Parathyroid adenoma (tissue), 2 donors: ENCODE measurements around the gene FAM168A.

Experiments used
- H2AFZ ChIP-seq: fragments of 300-600 bp; sonication (generic); one replicate; pipeline ENCODE4 v1.7.0; 2017; ENCODE audit warnings: antibody characterized with exemption, mild to moderate bottlenecking
- H3K27ac ChIP-seq: fragments of 300-600 bp; sonication (generic); one replicate; pipeline ENCODE4 v1.7.0; 2017
- H3K27me3 ChIP-seq: fragments of 300-600 bp; sonication (generic); one replicate; pipeline ENCODE4 v1.7.0; 2017; ENCODE audit warnings: low read length; ENCODE audit not compliant: control insufficient read depth, insufficient read depth
- H3K36me3 ChIP-seq: fragments of 300-600 bp; sonication (generic); one replicate; pipeline ENCODE4 v1.7.0; 2017; ENCODE audit warnings: low read length; ENCODE audit not compliant: control insufficient read depth, insufficient read depth
- H3K4me1 ChIP-seq: fragments of 300-600 bp; sonication (generic); one replicate; pipeline ENCODE4 v1.7.0; 2017; ENCODE audit warnings: control low read depth
- H3K4me2 ChIP-seq: fragments of 300-600 bp; sonication (generic); one replicate; pipeline ENCODE4 v1.7.0; 2017; ENCODE audit warnings: low read length
- H3K4me3 ChIP-seq: fragments of 300-600 bp; sonication (generic); one replicate; pipeline ENCODE4 v1.7.0; 2017; ENCODE audit warnings: low read depth, low read length
- H3K79me2 ChIP-seq: fragments of 300-600 bp; sonication (generic); one replicate; pipeline ENCODE4 v1.7.0; 2017; ENCODE audit warnings: control low read depth
- H3K9ac ChIP-seq: fragments of 300-600 bp; sonication (generic); one replicate; pipeline ENCODE4 v1.7.0; 2017; ENCODE audit warnings: mild to moderate bottlenecking
- H3K9me3 ChIP-seq: fragments of 300-600 bp; sonication (generic); one replicate; pipeline ENCODE4 v1.7.0; 2017; ENCODE audit warnings: low read length; ENCODE audit not compliant: control insufficient read depth
- TF ChIP-seq, protein P1 (sequence below): fragments of 300-600 bp; sonication (generic); IDR thresholded peaks from one replicate; pipeline ENCODE4 v1.7.0; 2017; ENCODE audit warnings: antibody characterized with exemption, mild to moderate bottlenecking
- donor health status: primary hyperparathyroidism.

FAM168A gene

GRCh38 chr11:73359341-73359740 is 238.6 kb downstream of the FAM168A start:
- H3K79me2 ChIP-seq = no peaks in the 10 kb centered on the region
- no peaks in the 10 kb centered on the region for H3K27me3 ChIP-seq
- peak overlapping the region; percentile 83 for H3K27ac ChIP-seq
- H3K36me3 ChIP-seq = no peaks in the 10 kb centered on the region
- no peak overlapping the region for H3K4me2 ChIP-seq
- H3K9me3 ChIP-seq = no peaks in the 10 kb centered on the region
- no peak overlapping the region for H3K9ac ChIP-seq
- no peak overlapping the region for H3K4me3 ChIP-seq
- TF ChIP-seq, protein P1, sequence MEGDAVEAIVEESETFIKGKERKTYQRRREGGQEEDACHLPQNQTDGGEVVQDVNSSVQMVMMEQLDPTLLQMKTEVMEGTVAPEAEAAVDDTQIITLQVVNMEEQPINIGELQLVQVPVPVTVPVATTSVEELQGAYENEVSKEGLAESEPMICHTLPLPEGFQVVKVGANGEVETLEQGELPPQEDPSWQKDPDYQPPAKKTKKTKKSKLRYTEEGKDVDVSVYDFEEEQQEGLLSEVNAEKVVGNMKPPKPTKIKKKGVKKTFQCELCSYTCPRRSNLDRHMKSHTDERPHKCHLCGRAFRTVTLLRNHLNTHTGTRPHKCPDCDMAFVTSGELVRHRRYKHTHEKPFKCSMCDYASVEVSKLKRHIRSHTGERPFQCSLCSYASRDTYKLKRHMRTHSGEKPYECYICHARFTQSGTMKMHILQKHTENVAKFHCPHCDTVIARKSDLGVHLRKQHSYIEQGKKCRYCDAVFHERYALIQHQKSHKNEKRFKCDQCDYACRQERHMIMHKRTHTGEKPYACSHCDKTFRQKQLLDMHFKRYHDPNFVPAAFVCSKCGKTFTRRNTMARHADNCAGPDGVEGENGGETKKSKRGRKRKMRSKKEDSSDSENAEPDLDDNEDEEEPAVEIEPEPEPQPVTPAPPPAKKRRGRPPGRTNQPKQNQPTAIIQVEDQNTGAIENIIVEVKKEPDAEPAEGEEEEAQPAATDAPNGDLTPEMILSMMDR = no peak
- peak overlapping the region; percentile 53 for H2AFZ ChIP-seq
- peaks cover 18% of the 10 kb centered on the region for H3K4me1 ChIP-seq

DNA sequence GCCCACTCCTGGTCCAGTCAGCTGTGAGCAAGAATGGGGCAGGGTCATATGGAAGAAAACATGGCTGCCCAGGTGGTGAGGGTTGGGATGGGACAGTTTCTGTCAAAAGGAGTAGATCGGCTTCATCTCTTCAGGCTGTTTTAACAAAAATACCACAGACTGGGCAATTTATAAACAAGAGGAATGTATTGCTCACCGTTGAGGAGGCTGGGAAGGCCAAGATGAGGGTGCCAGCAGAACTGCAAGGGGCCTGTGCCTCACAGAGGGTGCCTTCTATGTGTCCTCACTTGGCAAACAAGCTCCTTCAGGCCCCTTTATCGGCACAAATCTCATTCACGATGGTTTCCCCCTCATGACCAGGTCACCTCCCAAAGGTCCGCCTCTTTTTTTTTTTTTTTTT is 239.8 kb downstream of the FAM168A start:
- H3K36me3 ChIP-seq = no peaks in the 10 kb centered on the region
- H3K9me3 ChIP-seq = no peaks in the 10 kb centered on the region
- peaks cover 18% of the 10 kb centered on the region for H3K4me1 ChIP-seq
- no peaks in the 10 kb centered on the region for H3K27me3 ChIP-seq
- no peak overlapping the region for H3K9ac ChIP-seq
- no peak overlapping the region for H3K4me3 ChIP-seq
- H3K27ac ChIP-seq = peak overlapping the region; percentile 83
- TF ChIP-seq, protein P1 = no peak
- H3K79me2 ChIP-seq = no peaks in the 10 kb centered on the region
- no peak overlapping the region for H3K4me2 ChIP-seq
- no peak overlapping the region for H2AFZ ChIP-seq

DNA sequence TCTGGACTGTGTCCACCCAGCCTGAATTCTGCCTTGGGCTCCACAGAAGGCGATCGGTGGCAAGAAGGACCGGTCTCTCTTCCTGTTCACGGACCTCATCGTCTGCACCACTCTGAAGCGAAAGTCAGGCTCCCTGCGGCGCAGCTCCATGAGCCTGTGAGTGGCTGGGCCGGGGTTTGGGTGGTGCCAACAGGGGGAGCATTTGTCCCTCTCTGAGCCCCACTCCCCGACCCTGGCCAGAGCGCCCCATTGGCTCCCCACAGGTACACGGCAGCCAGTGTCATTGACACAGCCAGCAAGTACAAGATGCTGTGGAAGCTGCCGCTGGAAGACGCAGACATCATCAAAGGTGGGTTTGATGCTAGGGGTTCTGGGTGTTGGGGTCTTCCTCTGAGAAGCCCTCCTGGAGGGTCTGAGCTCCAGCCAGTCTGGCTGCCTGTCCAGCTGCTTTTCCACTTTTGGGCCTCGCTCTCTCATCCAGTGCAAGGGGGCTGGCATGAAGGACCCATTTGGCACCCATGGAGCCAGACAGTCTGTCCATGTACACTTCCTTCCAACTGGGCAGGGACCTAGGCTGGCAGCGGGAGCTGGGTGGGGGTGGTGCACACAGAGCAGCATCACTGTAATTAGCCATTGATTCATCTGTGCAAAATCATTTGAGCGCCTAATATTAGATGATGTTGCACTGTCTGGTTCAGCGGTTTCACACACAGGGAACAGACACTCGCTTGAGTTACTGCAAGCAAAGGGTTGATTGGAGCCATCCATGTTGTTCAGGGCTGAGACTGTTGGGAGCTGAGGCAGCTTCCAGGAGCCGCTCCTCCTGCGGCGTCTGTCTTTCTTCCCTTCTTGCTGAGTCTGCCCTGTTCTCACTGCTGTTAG is 240.7 kb downstream of the FAM168A start:
- H3K4me1 ChIP-seq = peaks cover 18% of the 10 kb centered on the region
- no peaks in the 10 kb centered on the region for H3K27me3 ChIP-seq
- no peak overlapping the region for H2AFZ ChIP-seq
- peak overlapping the region; percentile 83 for H3K27ac ChIP-seq
- no peaks in the 10 kb centered on the region for H3K9me3 ChIP-seq
- no peak overlapping the region for H3K4me2 ChIP-seq
- no peak overlapping the region for H3K4me3 ChIP-seq
- no peak overlapping the region for H3K9ac ChIP-seq
- TF ChIP-seq, protein P1 = no peak
- H3K79me2 ChIP-seq = peaks cover 5% of the 10 kb centered on the region
- no peaks in the 10 kb centered on the region for H3K36me3 ChIP-seq

- no peaks in the 10 kb centered on the region for H3K36me3 ChIP-seq
- H3K9me3 ChIP-seq = no peaks in the 10 kb centered on the region
- no peak overlapping the region for H3K9ac ChIP-seq
- no peak overlapping the region for H3K4me3 ChIP-seq
- TF ChIP-seq, protein P1 = no peak
- peaks cover 5% of the 10 kb centered on the region for H3K79me2 ChIP-seq
- H3K27me3 ChIP-seq = no peaks in the 10 kb centered on the region
- H2AFZ ChIP-seq = no peak overlapping the region
- H3K27ac ChIP-seq = no peak overlapping the region
- H3K4me1 ChIP-seq = peaks cover 18% of the 10 kb centered on the region
- H3K4me2 ChIP-seq = no peak overlapping the region
Observed at GRCh38 chr11:73355109-73355508, 242.8 kb downstream of the FAM168A start.

DNA sequence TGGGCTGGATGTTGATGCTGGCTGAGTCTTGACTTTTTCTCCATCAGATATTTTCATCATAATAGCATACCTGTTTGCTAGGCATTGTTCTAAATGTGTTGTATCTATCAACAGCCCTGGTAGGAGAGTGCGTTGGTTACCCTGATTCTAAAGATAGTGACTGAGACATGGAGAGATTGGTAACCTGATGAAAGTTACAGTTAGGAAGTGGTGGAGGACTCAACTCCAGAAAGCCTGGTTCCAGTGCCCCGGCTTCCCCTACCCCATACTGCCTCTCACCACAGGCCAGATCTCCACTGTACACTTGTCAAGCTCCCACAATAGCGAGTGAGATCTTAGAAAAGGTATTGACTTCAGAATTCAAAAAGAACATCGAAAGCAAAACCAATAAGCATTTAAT is 244.5 kb downstream of the FAM168A start:
- Histone ChIP-seq H2AFZ (no peak overlapping the region), H3K4me2 (no peak overlapping the region), H3K27me3 (no peaks in the 10 kb centered on the region), H3K9ac (no peak overlapping the region), H3K9me3 (no peaks in the 10 kb centered on the region), H3K4me1 (peaks cover 10% of the 10 kb centered on the region), H3K36me3 (no peaks in the 10 kb centered on the region), H3K79me2 (peaks cover 5% of the 10 kb centered on the region), H3K27ac (no peak overlapping the region), H3K4me3 (no peak overlapping the region)
- TF ChIP-seq, protein P1 = no peak
